ENCODE results near the gene ADAMTSL1.

DNA sequence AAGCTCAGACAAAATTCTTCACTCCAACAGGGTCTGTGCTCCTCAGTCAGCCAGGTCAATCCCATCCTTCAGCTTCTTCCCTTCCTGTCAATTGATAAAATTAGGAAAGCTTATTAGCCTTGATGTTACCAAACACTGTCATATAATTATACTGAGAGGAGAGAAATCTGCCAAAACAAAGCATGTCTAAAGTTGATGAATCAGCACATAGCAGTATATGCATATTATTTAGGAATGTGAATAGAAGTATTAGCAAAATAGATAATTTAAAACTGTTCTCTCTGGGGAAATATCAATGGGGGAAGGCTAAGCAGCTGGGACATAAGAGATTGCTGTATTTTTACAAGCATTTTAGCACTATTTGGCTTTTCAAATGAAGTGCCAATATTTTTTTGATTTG lies 451.9 kb downstream of the ADAMTSL1 start:
- TF ChIP-seq, protein P1, sequence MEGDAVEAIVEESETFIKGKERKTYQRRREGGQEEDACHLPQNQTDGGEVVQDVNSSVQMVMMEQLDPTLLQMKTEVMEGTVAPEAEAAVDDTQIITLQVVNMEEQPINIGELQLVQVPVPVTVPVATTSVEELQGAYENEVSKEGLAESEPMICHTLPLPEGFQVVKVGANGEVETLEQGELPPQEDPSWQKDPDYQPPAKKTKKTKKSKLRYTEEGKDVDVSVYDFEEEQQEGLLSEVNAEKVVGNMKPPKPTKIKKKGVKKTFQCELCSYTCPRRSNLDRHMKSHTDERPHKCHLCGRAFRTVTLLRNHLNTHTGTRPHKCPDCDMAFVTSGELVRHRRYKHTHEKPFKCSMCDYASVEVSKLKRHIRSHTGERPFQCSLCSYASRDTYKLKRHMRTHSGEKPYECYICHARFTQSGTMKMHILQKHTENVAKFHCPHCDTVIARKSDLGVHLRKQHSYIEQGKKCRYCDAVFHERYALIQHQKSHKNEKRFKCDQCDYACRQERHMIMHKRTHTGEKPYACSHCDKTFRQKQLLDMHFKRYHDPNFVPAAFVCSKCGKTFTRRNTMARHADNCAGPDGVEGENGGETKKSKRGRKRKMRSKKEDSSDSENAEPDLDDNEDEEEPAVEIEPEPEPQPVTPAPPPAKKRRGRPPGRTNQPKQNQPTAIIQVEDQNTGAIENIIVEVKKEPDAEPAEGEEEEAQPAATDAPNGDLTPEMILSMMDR (IDR thresholded peaks at IDR 0.05; ENCODE audit: low read depth, low read length, missing input control): no peak
- TF ChIP-seq TAF1 (conservative IDR thresholded peaks at IDR 0.05): no peak
- no peak for TF ChIP-seq EGR1 (IDR thresholded peaks at IDR 0.05; ENCODE audit: low read depth in 2 of 2)
- TF ChIP-seq, protein P2, sequence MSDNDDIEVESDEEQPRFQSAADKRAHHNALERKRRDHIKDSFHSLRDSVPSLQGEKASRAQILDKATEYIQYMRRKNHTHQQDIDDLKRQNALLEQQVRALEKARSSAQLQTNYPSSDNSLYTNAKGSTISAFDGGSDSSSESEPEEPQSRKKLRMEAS (IDR thresholded peaks at IDR 0.05): no peak
- no peak for TF ChIP-seq SP1 (IDR thresholded peaks at IDR 0.05)
- TF ChIP-seq HNF4A (conservative IDR thresholded peaks at IDR 0.05): no peak
- no peak for TF ChIP-seq HNF4G (IDR thresholded peaks at IDR 0.05)
- TF ChIP-seq, protein P3, sequence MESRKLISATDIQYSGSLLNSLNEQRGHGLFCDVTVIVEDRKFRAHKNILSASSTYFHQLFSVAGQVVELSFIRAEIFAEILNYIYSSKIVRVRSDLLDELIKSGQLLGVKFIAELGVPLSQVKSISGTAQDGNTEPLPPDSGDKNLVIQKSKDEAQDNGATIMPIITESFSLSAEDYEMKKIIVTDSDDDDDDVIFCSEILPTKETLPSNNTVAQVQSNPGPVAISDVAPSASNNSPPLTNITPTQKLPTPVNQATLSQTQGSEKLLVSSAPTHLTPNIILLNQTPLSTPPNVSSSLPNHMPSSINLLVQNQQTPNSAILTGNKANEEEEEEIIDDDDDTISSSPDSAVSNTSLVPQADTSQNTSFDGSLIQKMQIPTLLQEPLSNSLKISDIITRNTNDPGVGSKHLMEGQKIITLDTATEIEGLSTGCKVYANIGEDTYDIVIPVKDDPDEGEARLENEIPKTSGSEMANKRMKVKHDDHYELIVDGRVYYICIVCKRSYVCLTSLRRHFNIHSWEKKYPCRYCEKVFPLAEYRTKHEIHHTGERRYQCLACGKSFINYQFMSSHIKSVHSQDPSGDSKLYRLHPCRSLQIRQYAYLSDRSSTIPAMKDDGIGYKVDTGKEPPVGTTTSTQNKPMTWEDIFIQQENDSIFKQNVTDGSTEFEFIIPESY (IDR thresholded peaks at IDR 0.05): no peak
- TF ChIP-seq JUND (IDR thresholded peaks at IDR 0.05): no peak
- TF ChIP-seq, protein P4, sequence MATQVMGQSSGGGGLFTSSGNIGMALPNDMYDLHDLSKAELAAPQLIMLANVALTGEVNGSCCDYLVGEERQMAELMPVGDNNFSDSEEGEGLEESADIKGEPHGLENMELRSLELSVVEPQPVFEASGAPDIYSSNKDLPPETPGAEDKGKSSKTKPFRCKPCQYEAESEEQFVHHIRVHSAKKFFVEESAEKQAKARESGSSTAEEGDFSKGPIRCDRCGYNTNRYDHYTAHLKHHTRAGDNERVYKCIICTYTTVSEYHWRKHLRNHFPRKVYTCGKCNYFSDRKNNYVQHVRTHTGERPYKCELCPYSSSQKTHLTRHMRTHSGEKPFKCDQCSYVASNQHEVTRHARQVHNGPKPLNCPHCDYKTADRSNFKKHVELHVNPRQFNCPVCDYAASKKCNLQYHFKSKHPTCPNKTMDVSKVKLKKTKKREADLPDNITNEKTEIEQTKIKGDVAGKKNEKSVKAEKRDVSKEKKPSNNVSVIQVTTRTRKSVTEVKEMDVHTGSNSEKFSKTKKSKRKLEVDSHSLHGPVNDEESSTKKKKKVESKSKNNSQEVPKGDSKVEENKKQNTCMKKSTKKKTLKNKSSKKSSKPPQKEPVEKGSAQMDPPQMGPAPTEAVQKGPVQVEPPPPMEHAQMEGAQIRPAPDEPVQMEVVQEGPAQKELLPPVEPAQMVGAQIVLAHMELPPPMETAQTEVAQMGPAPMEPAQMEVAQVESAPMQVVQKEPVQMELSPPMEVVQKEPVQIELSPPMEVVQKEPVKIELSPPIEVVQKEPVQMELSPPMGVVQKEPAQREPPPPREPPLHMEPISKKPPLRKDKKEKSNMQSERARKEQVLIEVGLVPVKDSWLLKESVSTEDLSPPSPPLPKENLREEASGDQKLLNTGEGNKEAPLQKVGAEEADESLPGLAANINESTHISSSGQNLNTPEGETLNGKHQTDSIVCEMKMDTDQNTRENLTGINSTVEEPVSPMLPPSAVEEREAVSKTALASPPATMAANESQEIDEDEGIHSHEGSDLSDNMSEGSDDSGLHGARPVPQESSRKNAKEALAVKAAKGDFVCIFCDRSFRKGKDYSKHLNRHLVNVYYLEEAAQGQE (IDR thresholded peaks at IDR 0.05): no peak
- TF ChIP-seq FOXA2 (IDR thresholded peaks at IDR 0.05): no peak
